Right lobe of liver (tissue), 4 donors: Measurements from ENCODE around the gene LINC00237.

ENCODE experiments used
- CTCF ChIP-seq, 4 donors: fragments of 200-600 bp in 3 of 4; fragments of 450-650 bp in 1 of 4; IDR thresholded peaks; one replicate each; pipeline versions ENCODE4 v1.5.1 to v1.8.0; 2016 to 2022; ENCODE audit warnings: antibody characterized with exemption in 4 of 4, mild to moderate bottlenecking in 2 of 4
- POLR2A ChIP-seq: fragments of 450-650 bp; IDR thresholded peaks from one replicate; pipeline ENCODE4 v1.6.1; 2017; ENCODE audit warnings: antibody characterized with exemption, mild to moderate bottlenecking
- donor health status: DM: no; HTN: no; CAD: no.
- donor health status: DM: no; HTN: no; CAD: no.
- donor health status: DM: no; HTN: yes; CAD: no.

GRCh38 chr20:21117521-21117920, 11.4 kb upstream of the LINC00237 start:
- TF ChIP-seq CTCF (IDR thresholded peaks at IDR 0.05) (no peak), POLR2A (no peak)
